GM12891 (cell line): ENCODE data around the gene NEDD4.

Experiments used
- POLR2A ChIP-seq: IDR thresholded peaks from 2 replicates; pipeline ENCODE4 v1.6.1; 2011; ENCODE audit warnings: low read depth, low read length, control low read depth
- POLR2AphosphoS5 ChIP-seq: IDR thresholded peaks from 2 replicates; pipeline ENCODE4 v1.6.1; 2011; ENCODE audit warnings: low read depth, low read length, control low read depth
- POU2F2 ChIP-seq: IDR thresholded peaks from 2 replicates; pipeline ENCODE4 v1.6.1; 2011; ENCODE audit warnings: low read depth, mild to moderate bottlenecking, control low read depth, low read length, moderate library complexity
- TAF1 ChIP-seq: IDR thresholded peaks from 2 replicates; pipeline ENCODE4 v1.6.1; 2011; ENCODE audit warnings: low read depth, low read length, control low read depth

GRCh38 chr15:56034514-56034913 lies 41.1 kb upstream of the NEDD4 start:
- TF ChIP-seq POLR2A, result no peak
- TF ChIP-seq POLR2AphosphoS5, result no peak
- TF ChIP-seq TAF1, result no peak
- TF ChIP-seq POU2F2, result no peak
